AG10803 (cell line): ENCODE measurements around the gene PTPRG.

Experiments used
- DNase-seq: peaks from one replicate; pipeline ENCODE4 v3.0.0; 2010; ENCODE audit warnings: low read depth
- H3K4me3 ChIP-seq: 2 replicates; pipeline ENCODE4 v1.5.1; 2011; ENCODE audit warnings: mild to moderate bottlenecking, low read length, control low read depth
- CTCF ChIP-seq: conservative IDR thresholded peaks from 2 replicates; pipeline ENCODE4 v1.5.1; 2011; ENCODE audit warnings: mild to moderate bottlenecking, low read length, control low read depth, inconsistent platforms

PTPRG gene

GRCh38 chr3:62097121-62097520 lies 535.8 kb downstream of the PTPRG start:
- DNase-seq, result no peak

GRCh38 chr3:62098646-62099365 lies 537.4 kb downstream of the PTPRG start:
- DNase-seq, result peak; percentile 70
- no peak overlapping the region for H3K4me3 ChIP-seq
- no peak for TF ChIP-seq CTCF

More at GRCh38 chr3:62097121-62097520, 535.8 kb downstream of the PTPRG start:
- TF ChIP-seq CTCF, result no peak
- H3K4me3 ChIP-seq, result no peak overlapping the region

GRCh38 chr3:62100282-62100989 lies 539.1 kb downstream of the PTPRG start:
- no peak for TF ChIP-seq CTCF
- no peak overlapping the region for H3K4me3 ChIP-seq
- DNase-seq, result no peak

GRCh38 chr3:62101488-62101887 lies 540.1 kb downstream of the PTPRG start:
- DNase-seq, result peak; percentile 88
- H3K4me3 ChIP-seq, result no peak overlapping the region
- TF ChIP-seq CTCF, result no peak

GRCh38 chr3:62103531-62103930 lies 542.2 kb downstream of the PTPRG start:
- H3K4me3 ChIP-seq, result no peak overlapping the region
- DNase-seq, result no peak
- TF ChIP-seq CTCF, result no peak

- DNase-seq, result peak; percentile 96
- no peak overlapping the region for H3K4me3 ChIP-seq
- peak; percentile 48 for TF ChIP-seq CTCF
Observed at GRCh38 chr3:62109534-62109933, 548.2 kb downstream of the PTPRG start.
